HepG2 (cell line): ENCODE data around the gene POLA2. TPM values are rescaled to one million over a fixed set of nuclear protein-coding genes. Genes with fewer than 3 reads are reported as not detected.

Source experiments
- CSRNP1 ChIP-seq: sonication (generic); formaldehyde crosslinking; IDR thresholded peaks from 2 replicates; pipeline ENCODE4 v1.8.1; 2023; ENCODE audit warnings: mild to moderate bottlenecking, missing genetic modification reagents
- FOSL1 ChIP-seq: sonication (generic); formaldehyde crosslinking; IDR thresholded peaks from 2 replicates; pipeline ENCODE4 v1.9.0; 2021; ENCODE audit warnings: missing genetic modification reagents, borderline replicate concordance
- FOXK2 ChIP-seq: fragments of 450-650 bp; IDR thresholded peaks from 2 replicates; pipeline ENCODE4 v1.6.1; 2016
- KDM2A ChIP-seq: sonication (generic); formaldehyde crosslinking; IDR thresholded peaks from 2 replicates; pipeline ENCODE4 v1.4.0; 2020; ENCODE audit warnings: low read depth, missing genetic modification reagents, borderline replicate concordance
- KDM5A ChIP-seq: fragments of 200-600 bp; sonication (generic); IDR thresholded peaks from 2 replicates; pipeline ENCODE4 v1.7.0; 2018; ENCODE audit warnings: antibody characterized with exemption, mild to moderate bottlenecking, low read length, borderline replicate concordance
- KDM5B ChIP-seq: sonication (generic); formaldehyde crosslinking; IDR thresholded peaks from 2 replicates; pipeline ENCODE4 v1.4.0; 2020; ENCODE audit warnings: missing genetic modification reagents, mild to moderate bottlenecking, borderline replicate concordance
- LCORL ChIP-seq, 2 experiments: fragments of 450-650 bp in 1 of 2; sonication (generic) in 1 of 2; formaldehyde crosslinking in 1 of 2; IDR thresholded peaks; 2 replicates each; pipeline versions ENCODE4 v1.5.0 to v1.6.1; 2017 to 2020; ENCODE audit warnings: antibody characterized with exemption in 1 of 2, missing genetic modification reagents in 1 of 2
- MTF1 ChIP-seq: sonication (generic); formaldehyde crosslinking; IDR thresholded peaks from 2 replicates; pipeline ENCODE4 v1.5.0; 2020; ENCODE audit warnings: missing genetic modification reagents
- SOX6 ChIP-seq, 2 experiments: fragments of 450-650 bp in 1 of 2; sonication (generic) in 1 of 2; formaldehyde crosslinking in 1 of 2; IDR thresholded peaks; 2 replicates each; pipeline versions ENCODE4 v1.4.0 to v1.6.1; 2017 to 2020; ENCODE audit warnings: antibody characterized with exemption in 1 of 2, mild to moderate bottlenecking in 1 of 2, missing genetic modification reagents in 1 of 2
- STAG1 ChIP-seq: sonication (generic); formaldehyde crosslinking; IDR thresholded peaks from 2 replicates; pipeline ENCODE4 v1.4.0; 2020; ENCODE audit warnings: missing genetic modification reagents
- TAF1 ChIP-seq: sonication (generic); formaldehyde crosslinking; IDR thresholded peaks from 2 replicates; pipeline ENCODE4 v1.4.0; 2020; ENCODE audit warnings: missing genetic modification reagents
- TERF1 ChIP-seq: sonication (generic); formaldehyde crosslinking; IDR thresholded peaks from 2 replicates; pipeline ENCODE4 v1.8.0; 2022; ENCODE audit warnings: mild to moderate bottlenecking, missing genetic modification reagents, moderate library complexity
- ZNF264 ChIP-seq: sonication (generic); formaldehyde crosslinking; IDR thresholded peaks from 2 replicates; pipeline ENCODE4 v1.4.0; 2020; ENCODE audit warnings: missing genetic modification reagents
- ZNF430 ChIP-seq: sonication (generic); formaldehyde crosslinking; IDR thresholded peaks from 2 replicates; pipeline ENCODE4 v1.9.0; 2021; ENCODE audit warnings: mild to moderate bottlenecking, missing genetic modification reagents
- ZNF670 ChIP-seq: sonication (generic); formaldehyde crosslinking; IDR thresholded peaks from 2 replicates; pipeline ENCODE4 v1.8.0; 2022; ENCODE audit warnings: mild to moderate bottlenecking, missing genetic modification reagents, borderline replicate concordance
- ZNF746 ChIP-seq: sonication (generic); formaldehyde crosslinking; IDR thresholded peaks from 2 replicates; pipeline ENCODE4 v1.8.0; 2022; ENCODE audit warnings: mild to moderate bottlenecking, missing genetic modification reagents
- ZNF777 ChIP-seq: sonication (generic); formaldehyde crosslinking; IDR thresholded peaks from 2 replicates; pipeline ENCODE4 v1.4.0; 2020; ENCODE audit warnings: missing genetic modification reagents
- ZNF788 ChIP-seq: sonication (generic); formaldehyde crosslinking; IDR thresholded peaks from 2 replicates; pipeline ENCODE4 v1.5.0; 2020; ENCODE audit warnings: mild to moderate bottlenecking, missing genetic modification reagents, borderline replicate concordance
- ZNF790 ChIP-seq: sonication (generic); formaldehyde crosslinking; IDR thresholded peaks from 2 replicates; pipeline ENCODE4 v1.8.0; 2022; ENCODE audit warnings: missing genetic modification reagents, mild to moderate bottlenecking, borderline replicate concordance
- polyA plus RNA-seq, 8 experiments: library from polyadenylated mRNA; depleted of rRNA in 3 of 8; stranded (reverse) in 7 of 8; unstranded in 1 of 8; fragments of >200 nt; fragmentation: Illumina TruSeq in 4 of 8; extraction: Trizol in 4 of 8; gene quantifications; 2 replicates each; pipeline versions ENCODE4 v1.2.1 to v1.2.3, GENCODE V29; 2011 to 2016; ENCODE audit warnings: low read depth in 4 of 8, missing spikeins in 1 of 8, mixed read lengths in 1 of 8; ENCODE audit not compliant: insufficient read depth in 1 of 8
- total RNA-seq, 5 experiments: library from RNA; depleted of rRNA; stranded (reverse); fragments of >200 nt; fragmentation: Illumina TruSeq; extraction: Trizol; gene quantifications; 2 replicates each; pipeline ENCODE4 v1.2.3, GENCODE V29; 2016; ENCODE audit warnings: low read depth in 1 of 5
- TF ChIP-seq, protein P1 (sequence below): sonication (generic); formaldehyde crosslinking; conservative IDR thresholded peaks from 2 replicates; pipeline ENCODE4 v1.5.0; 2020; ENCODE audit warnings: missing genetic modification reagents
- TF ChIP-seq, protein P2 (sequence below): sonication (generic); formaldehyde crosslinking; IDR thresholded peaks from 2 replicates; pipeline ENCODE4 v1.5.1; 2020; ENCODE audit warnings: mild to moderate bottlenecking, missing genetic modification reagents, moderate library complexity

The POLA2 gene
- total and polyA plus RNA-seq, 2 of the 13 experiments (the other 11 are each of a cell fraction or from before 2014, with no cell fraction given), result 9.7 to 15.6 TPM

- TF ChIP-seq ZNF788 (CRISPR knock-in tag), result peak; percentile 11; the same call in 1 of the 2 replicates
- TF ChIP-seq KDM5A, result peak; percentile 48; the same call in 1 of the 2 replicates
- TF ChIP-seq, protein P1, sequence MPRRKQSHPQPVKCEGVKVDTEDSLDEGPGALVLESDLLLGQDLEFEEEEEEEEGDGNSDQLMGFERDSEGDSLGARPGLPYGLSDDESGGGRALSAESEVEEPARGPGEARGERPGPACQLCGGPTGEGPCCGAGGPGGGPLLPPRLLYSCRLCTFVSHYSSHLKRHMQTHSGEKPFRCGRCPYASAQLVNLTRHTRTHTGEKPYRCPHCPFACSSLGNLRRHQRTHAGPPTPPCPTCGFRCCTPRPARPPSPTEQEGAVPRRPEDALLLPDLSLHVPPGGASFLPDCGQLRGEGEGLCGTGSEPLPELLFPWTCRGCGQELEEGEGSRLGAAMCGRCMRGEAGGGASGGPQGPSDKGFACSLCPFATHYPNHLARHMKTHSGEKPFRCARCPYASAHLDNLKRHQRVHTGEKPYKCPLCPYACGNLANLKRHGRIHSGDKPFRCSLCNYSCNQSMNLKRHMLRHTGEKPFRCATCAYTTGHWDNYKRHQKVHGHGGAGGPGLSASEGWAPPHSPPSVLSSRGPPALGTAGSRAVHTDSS (CRISPR knock-in tag), result no peak
- TF ChIP-seq ZNF264 (CRISPR knock-in tag), result no peak
- TF ChIP-seq TAF1 (CRISPR knock-in tag), result peak; percentile 30; the same call in 1 of the 2 replicates
- 0 out of 2 replicates have a peak, but pooled peaks have one; percentile 50 for TF ChIP-seq CSRNP1 (CRISPR knock-in tag)
- TF ChIP-seq TERF1 (CRISPR knock-in tag), result no peak
- TF ChIP-seq ZNF746 (CRISPR knock-in tag), result 0 out of 2 replicates have a peak, but pooled peaks have one; percentile 40
- 0 out of 2 replicates have a peak, but pooled peaks have one; percentile 49 for TF ChIP-seq ZNF670 (CRISPR knock-in tag)
- TF ChIP-seq ZNF777 (CRISPR knock-in tag), result 0 out of 2 replicates have a peak, but pooled peaks have one; percentile 60
- no peak for TF ChIP-seq MTF1 (CRISPR knock-in tag)
- 0 out of 2 replicates have a peak, but pooled peaks have one; percentile 24 for TF ChIP-seq ZNF790 (CRISPR knock-in tag)
- TF ChIP-seq LCORL (IDR thresholded peaks at IDR 0.05), result no peak
- TF ChIP-seq LCORL (CRISPR knock-in tag; IDR thresholded peaks at IDR 0.05), result peak; percentile 11; the same call in 1 of the 2 replicates
- TF ChIP-seq ZNF430, result peak; percentile 48; the same call in 1 of the 2 replicates
- peak; percentile 76; the same call in 1 of the 2 replicates for TF ChIP-seq KDM5B (CRISPR knock-in tag)
- TF ChIP-seq FOXK2, result no peak
- TF ChIP-seq, protein P2, sequence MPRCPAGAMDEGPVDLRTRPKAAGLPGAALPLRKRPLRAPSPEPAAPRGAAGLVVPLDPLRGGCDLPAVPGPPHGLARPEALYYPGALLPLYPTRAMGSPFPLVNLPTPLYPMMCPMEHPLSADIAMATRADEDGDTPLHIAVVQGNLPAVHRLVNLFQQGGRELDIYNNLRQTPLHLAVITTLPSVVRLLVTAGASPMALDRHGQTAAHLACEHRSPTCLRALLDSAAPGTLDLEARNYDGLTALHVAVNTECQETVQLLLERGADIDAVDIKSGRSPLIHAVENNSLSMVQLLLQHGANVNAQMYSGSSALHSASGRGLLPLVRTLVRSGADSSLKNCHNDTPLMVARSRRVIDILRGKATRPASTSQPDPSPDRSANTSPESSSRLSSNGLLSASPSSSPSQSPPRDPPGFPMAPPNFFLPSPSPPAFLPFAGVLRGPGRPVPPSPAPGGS (CRISPR knock-in tag), result peak; percentile 44; the same call in 1 of the 2 replicates
- TF ChIP-seq STAG1 (CRISPR knock-in tag), result peak; percentile 77
- no peak for TF ChIP-seq SOX6 (IDR thresholded peaks at IDR 0.05)
- TF ChIP-seq SOX6 (CRISPR knock-in tag; IDR thresholded peaks at IDR 0.05), result peak; percentile 10; the same call in 1 of the 2 replicates
- TF ChIP-seq FOSL1, result no peak
- peak; percentile 61 for TF ChIP-seq KDM2A
These were observed 36.3 kb upstream of the POLA2 start (continued) for GRCh38 chr11:65225279-65226102.
